HG03045 (cell line): ENCODE results near the gene ENAH.
"Not testable (repeated sequence)": the region's sequence is repeated elsewhere in the genome, so short reads cannot be mapped to it uniquely, and the experiment has no call there.

Experiments
- ATAC-seq: cut with Tn5 transposase; IDR thresholded peaks from one replicate; pipeline ENCODE4 v1.9.1; 2021; ENCODE audit warnings: mild to moderate bottlenecking, moderate library complexity; ENCODE audit not compliant: unreplicated experiment

ENAH gene

DNA sequence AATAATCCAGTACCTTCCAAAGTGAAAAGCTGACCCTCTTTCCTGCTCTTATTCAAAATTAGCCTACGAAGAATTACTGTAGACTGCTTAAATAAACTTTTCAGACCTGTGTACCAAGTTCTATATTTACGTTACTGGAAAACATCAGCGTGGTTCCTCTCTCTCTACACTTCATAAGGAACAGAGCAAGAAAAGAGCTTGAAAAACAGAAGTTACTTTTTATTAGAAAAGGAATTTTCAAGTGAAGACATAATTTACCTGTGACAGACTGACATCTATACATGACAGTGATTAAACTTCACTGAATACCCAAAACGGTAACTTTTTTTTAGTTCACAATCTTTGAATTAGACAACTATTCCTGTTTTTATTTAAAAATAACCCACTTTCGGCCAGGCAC lies 2.7 kb downstream of the ENAH start:
- no peak for ATAC-seq

DNA sequence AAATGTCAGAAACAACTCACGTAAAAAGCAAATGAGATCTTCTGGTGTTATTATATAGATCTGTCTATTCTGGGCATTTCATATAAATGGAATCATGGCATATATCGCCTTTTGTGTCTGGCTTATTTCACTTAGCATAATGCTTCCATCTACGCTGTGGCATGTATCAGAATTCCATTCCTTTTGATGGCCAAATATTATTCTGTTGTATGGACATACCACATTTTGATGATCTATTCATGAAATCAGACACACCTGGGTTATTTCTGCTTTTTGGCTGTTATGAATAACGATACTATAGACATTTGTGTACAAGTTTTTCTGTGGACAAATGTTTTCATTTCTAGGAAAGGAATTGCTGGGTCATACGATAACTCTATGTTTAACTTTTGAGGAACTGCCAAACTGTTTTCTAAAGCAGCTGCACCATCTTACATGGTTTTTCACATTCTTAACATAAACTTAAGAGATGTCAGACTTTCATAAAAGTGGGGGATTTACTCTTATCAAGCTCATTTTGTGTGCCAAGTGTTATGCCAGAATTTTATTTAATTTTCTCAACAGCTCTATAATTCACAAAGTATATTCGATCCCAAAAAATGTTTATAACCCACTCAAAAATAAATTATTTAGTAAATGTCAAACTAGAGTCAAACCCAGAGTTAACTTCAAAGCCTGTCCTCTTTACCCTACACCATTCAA lies 7.6 kb downstream of the ENAH start:
- ATAC-seq: no peak

DNA sequence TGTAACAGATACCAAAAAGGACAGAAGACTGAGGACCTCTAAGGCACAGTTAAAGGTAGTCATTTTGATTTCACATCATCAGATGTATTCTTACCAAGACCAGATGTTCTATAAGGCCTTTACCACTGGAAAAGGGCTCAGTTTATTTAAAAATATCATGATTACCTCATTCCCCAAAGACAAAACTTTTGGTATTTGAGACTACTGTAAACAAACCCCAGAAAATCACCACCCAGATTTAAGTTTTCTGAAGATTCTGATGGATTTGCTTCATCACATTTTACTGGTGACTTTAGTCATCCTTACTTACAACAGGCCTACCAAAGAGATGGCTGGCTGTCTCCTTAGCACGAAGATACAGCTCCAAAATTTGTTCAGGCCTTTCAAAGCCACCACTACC lies 8.3 kb downstream of the ENAH start:
- ATAC-seq: no peak

- no peak for ATAC-seq
These were observed 10.7 kb downstream of the ENAH start for GRCh38 chr1:225642177-225642576.

DNA sequence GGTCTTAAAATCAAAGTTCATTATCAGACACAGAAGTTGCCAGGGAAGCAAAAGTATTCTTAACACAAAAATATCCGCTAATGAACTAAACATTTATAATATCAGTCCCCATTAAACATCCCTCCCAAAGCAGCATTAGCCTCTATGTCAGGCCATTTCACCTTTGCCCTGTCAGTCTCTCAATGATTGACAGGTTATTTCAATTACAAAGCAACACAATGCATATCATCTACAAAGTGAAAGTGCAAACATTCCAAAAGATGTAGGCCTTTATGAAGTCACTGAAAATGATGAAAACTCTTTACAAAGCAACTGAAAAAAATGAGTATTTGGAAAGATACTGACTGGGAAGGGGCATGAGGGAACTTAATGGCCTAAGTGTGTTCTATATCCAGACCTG lies 14.1 kb downstream of the ENAH start:
- no peak for ATAC-seq

DNA sequence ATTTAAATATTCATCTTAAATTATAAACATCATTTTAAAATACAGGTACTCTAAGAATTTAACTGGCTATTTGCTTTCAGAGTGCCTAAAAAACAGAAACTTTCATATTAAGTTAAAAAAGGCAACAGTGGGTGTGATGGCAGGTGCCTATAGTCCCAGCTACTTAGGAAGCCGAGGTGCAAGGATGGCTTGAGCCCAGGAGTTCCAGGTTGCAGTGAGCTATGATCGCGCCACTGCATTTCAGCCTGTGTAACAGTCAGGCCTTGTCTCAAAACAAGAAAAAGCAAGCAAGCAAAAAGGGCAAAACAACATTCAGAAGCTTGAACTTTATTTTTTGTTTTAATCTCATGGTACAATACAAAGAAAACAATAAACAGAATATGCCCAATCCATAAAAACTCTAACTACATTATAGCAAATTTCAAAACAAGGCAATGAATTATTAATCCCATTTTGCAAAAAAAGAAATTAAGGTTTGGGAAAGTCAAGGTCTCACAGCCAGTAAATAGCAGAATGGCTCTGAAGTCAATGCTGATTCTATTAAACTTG lies 15.2 kb downstream of the ENAH start:
- no peak for ATAC-seq

- ATAC-seq: not testable (repeated sequence)
These were observed 15.9 kb downstream of the ENAH start for GRCh38 chr1:225636992-225637391.

DNA sequence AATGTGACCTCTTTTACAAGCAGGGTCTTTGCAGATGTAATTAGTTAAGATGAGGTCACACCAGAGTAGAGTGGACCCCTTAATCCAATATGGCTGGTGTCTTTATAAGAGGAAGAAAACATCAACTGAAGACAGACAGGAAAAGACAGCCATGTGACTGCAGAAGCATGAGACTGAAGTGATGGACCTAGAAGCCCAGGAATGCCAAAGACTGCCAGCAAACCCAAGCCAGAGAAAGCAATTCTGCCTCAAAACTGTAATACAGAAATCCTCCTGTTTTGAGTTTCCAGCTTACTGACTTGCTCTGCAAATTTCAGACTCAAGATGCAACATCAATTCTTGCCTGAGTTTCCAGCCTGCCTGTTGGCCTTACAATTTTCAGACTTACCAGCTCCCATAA lies 17.3 kb downstream of the ENAH start:
- no peak for ATAC-seq

DNA sequence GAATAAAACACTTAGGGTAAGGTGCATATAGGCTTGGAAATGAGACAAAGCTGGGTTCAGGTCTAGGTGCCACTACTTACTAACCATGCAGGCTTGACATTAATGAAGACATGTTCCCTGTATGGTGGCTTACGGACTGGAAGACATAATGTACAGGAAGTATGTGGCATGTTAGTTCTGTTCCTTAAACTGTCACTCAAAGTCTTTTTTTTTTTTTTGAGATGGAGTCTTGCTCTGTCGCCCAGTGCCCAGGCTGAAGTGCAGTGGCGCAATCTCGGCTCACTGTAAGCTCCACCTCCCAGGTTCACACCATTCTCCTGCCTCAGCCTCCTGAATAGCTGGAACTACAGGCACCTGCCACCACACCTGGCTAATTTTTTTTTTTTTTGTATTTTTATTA lies 20.1 kb downstream of the ENAH start:
- not testable (repeated sequence) for ATAC-seq

DNA sequence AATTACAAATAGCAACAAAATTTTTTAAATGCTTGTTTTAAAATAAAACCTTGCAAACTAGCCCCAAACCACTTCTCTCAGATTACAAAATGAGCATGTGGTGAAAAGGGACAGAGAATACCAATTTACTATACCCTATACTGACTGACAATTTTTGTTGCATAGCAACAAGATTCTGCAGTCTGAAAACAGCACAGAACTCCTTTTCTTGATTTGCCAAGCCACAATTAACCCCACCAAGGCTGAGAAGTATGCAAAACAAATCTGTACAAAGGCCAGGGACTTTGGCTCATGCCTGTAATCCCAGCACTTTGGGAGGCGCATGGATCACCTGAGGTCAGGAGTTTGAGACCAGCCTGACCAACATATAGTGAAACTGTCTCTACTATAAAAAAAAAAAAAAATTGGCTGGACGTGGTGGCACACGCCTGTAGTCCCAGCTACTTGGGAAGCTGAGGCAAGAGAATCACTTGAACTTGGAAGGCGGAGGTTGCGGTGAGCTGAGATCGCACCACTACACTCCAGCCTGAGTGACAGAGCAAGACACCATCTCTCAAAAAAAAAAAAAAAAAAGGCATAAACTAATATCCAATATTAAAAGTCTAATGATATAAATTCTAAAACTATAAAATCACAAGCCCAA lies 21.8 kb downstream of the ENAH start:
- ATAC-seq: no peak

DNA sequence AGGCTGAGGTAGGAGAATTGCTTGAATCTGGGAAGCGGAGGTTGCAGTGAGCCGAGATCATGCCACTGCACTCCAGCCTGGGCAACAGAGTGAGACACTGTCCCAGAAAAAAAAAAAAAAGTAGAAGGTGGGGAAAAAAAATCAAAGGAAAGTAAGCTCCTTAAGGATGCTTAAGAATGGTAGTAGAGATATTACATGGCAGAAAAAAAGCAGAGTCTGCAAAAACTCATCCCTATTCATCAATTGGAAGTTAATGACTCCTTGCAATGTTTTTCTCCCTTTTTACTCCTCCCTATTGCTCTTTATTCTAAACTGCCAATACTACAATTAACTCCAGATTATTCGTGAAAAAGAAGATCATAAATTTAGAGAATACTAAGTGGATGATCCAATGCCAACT lies 23.4 kb downstream of the ENAH start:
- ATAC-seq: no peak

GRCh38 chr1:225628794-225629193 lies 24.1 kb downstream of the ENAH start:
- not testable (repeated sequence) for ATAC-seq

DNA sequence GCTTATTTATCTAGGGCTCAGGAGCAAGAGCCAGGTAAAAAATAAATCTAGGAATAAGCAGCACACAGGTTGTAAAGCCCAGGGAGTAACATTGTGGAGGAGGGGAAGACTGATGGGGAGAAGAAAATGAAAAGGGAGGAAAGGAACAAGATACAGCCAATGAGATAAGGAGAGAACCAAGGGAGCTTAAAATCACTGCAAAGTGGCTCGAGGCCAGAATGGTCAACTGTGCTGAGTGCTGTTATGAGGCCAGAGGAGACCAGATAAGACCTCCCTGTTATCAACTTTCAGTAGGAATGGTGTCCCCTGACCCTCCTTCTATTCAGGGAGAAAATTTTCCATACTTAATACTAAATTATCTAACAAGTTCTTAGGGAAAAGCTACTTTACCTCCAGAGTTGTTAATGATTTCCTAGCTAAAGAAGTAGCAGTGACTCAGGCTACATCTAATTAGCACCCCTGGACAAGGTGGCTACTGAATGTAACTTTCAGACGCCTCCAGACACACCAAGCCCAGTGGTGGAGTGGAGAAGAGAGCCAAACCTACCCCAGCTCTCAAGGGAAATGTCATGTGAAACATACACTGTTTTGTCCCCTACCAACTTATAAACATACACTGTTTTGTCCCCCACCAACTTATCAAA lies 25.5 kb downstream of the ENAH start:
- ATAC-seq: no peak

DNA sequence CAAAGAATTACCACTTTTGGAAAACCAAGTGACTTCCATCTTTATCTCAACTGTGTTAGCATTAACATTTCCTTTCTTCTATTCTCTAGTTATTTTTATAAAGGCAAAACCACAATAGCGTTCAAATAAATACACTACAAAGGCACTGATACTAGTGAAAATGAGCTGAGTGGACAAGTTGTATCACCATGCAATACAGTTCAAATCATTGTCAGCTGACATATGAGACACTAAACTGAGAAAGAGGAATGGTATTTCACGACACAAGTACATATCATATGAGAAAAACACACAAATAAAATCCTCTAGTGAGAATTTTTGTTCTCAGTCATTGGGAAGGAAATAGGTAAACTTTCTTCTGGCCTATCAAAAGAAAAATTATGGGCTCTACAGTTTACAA lies 26.2 kb downstream of the ENAH start:
- ATAC-seq: no peak

- no peak for ATAC-seq
These were observed 35.0 kb downstream of the ENAH start for GRCh38 chr1:225617956-225618355.

- no peak for ATAC-seq
These were observed 35.4 kb downstream of the ENAH start for GRCh38 chr1:225617479-225617878.

GRCh38 chr1:225615403-225615790 lies 37.5 kb downstream of the ENAH start:
- ATAC-seq: not testable (repeated sequence)

DNA sequence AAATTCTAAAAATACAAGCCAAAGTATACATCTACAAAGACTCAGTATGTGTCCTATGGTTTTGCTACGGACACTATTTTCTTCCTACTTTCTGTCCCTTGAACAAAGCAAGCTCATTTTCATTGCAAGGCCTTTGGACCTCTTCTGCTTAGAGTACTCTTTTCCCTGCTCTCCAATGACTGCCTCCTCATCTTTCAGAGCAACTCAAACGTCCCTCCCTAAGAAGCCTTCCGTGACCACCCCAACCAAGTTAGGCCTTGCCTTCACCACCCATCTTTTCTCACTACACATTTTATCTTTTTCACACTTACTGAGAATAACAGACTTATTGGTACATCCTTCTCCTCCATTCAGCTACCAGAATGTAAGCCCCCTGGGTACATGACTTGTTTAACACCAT lies 39.9 kb downstream of the ENAH start:
- no peak for ATAC-seq

GRCh38 chr1:225612287-225612686 lies 40.6 kb downstream of the ENAH start:
- ATAC-seq: no peak

- ATAC-seq: no peak
These were observed 41.2 kb downstream of the ENAH start for GRCh38 chr1:225611537-225612223.

DNA sequence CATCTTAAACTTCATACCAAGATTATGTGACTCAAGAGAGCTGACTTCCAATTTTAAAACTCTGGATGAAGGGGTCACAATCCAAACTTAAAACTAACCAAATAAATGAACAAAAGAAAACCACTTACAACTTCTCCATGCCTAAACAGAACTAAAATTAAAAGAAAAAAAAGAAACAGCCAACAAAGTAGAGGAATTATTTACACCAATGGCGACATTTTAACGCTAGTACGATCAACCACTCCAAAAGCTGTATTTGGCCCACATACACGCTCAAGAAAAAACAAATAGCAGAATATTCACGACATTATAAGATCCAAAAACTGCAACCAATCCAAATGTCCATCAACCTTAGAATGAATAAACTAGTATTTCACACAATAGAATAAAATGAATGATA lies 42.4 kb downstream of the ENAH start:
- no peak for ATAC-seq
